Stimulated activated CD4-positive, alpha-beta T cell treated with anti-CD3 and anti-CD28 coated beads, Interleukin-4, amount 100 ng/mL, for 24 hours (primary cell): ENCODE measurements around the gene ALPI.
A peak's percentile ranks its signal among the peaks of the same experiment; 100 is the strongest.
"Not testable (repeated sequence)": the region's sequence is repeated elsewhere in the genome, so short reads cannot be mapped to it uniquely, and the experiment has no call there.

ENCODE experiments used
- DNase-seq: peaks from one replicate; pipeline ENCODE4 v3.0.0-alpha.2; 2020

ALPI gene

GRCh38 chr2:232443669-232444408 lies 12.1 kb upstream of the ALPI start:
- not testable (repeated sequence) for DNase-seq

- peak; percentile 81 for DNase-seq
Measured at GRCh38 chr2:232444409-232445148, 11.4 kb upstream of the ALPI start.

GRCh38 chr2:232445149-232445885 lies 10.6 kb upstream of the ALPI start:
- DNase-seq: not testable (repeated sequence)

DNA sequence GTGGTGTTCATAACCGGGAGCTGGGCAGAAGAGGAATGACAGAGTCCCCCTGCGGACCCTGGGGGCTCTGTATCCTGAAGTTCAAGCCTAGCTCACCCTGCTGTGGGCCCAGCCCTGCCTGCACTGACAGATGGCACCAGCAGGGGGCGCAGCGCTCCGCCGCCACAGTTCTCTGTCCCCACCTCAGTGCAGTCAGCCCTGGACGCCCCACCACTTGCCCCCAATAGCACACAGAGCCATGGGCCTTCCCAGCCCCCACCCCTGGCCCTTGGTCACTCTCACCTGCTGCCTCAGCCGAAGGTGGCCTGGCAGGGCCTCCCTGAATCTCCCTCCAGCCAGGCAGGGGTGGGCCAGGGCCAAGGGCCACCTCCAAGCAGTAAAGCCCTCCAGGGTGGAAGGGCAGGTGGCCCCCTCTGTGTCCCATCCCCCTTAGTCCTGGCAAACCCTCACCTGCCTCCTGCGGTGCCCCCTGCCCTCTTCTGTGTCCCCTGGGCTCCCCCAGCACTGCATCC lies 9.6 kb upstream of the ALPI start:
- DNase-seq: not testable (repeated sequence)

DNA sequence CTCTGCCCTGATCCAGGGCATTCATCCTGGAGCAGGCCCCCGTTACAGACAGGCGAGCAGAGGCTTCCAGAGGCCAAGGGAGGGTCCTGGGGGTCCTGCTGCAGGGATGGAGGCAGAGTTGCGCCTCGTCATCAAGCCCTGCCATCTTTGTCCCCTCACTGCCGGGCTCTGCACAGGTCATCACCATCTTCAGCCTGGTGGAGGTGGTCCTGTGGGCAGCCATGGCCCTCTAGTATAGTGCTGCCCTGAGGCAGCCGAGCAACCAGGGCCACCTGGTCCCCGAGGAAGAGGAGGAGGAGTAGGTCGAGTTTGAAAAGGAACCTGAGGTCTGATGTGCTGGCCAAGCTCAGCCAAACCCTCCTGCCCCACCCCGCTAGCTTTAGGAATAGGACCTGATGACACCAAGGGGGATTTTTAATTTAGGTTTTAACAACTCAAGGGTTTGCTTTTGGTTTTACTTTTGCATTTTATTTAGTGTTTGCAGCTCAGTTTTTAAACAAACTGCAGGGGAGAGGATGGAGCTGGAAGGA lies 8.8 kb upstream of the ALPI start:
- no peak for DNase-seq

- no peak for DNase-seq
Measured at GRCh38 chr2:232447638-232448303, 8.2 kb upstream of the ALPI start.

GRCh38 chr2:232448304-232448690 lies 7.7 kb upstream of the ALPI start:
- DNase-seq: no peak

GRCh38 chr2:232449964-232450363 lies 6.0 kb upstream of the ALPI start:
- no peak for DNase-seq

GRCh38 chr2:232451645-232452044 lies 4.3 kb upstream of the ALPI start:
- DNase-seq: not testable (repeated sequence)

GRCh38 chr2:232454630-232455029 lies 1.3 kb upstream of the ALPI start:
- no peak for DNase-seq

DNA sequence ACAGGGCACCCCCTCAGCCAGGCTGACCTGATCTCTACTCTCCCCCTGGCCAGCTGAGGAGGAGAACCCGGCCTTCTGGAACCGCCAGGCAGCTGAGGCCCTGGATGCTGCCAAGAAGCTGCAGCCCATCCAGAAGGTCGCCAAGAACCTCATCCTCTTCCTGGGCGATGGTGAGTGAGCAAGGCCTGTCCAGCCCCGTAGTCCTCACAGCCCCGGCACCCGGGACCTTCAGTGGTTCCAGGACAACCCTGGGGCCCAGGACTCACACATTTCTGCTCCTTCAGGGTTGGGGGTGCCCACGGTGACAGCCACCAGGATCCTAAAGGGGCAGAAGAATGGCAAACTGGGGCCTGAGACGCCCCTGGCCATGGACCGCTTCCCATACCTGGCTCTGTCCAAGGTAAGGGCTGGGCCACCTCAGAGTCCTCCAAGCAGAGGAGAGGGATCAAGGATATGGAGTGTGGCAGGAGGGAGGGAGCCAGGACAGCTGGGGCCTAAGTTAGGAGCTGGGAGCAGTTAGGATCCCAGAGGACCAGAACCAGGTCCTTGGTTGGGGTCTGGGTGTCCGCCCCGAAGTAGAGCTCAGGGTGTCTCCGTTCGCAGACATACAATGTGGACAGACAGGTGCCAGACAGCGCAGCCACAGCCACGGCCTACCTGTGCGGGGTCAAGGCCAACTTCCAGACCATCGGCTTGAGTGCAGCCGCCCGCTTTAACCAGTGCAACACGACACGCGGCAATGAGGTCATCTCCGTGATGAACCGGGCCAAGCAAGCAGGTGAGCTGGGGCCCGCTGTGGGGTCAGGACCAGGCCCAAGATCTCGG lies 555 bp downstream of the ALPI start:
- no peak for DNase-seq

DNA sequence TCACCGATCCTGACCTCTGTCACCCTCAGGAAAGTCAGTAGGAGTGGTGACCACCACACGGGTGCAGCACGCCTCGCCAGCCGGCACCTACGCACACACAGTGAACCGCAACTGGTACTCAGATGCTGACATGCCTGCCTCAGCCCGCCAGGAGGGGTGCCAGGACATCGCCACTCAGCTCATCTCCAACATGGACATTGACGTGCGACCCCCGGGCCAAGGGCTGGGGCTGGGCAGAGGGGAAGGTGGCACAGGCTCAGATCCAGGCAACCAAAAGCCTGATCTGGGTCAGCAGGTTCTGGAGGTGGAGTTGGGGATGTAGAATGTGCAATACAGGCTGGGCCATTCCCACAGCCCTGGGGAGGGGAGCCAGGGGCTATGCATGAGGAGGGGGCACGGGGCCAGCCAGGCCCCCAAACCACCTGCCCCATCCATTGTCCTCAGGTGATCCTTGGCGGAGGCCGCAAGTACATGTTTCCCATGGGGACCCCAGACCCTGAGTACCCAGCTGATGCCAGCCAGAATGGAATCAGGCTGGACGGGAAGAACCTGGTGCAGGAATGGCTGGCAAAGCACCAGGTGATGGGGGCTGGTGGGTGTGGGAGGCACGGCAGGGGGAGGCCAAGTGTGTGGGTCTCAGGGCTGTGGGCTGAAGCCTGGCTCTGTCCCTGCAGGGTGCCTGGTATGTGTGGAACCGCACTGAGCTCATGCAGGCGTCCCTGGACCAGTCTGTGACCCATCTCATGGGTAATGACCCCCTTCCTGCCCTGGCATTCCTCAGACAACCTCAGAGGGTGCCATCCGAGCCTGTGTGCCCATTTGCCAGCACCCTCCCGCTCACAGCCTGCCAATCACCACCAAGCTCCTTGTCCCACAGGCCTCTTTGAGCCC lies 1.4 kb downstream of the ALPI start:
- DNase-seq: no peak

GRCh38 chr2:232458051-232458660 lies 2.2 kb downstream of the ALPI start:
- DNase-seq: no peak

- no peak for DNase-seq
Measured at GRCh38 chr2:232458661-232459418, 2.9 kb downstream of the ALPI start.

DNA sequence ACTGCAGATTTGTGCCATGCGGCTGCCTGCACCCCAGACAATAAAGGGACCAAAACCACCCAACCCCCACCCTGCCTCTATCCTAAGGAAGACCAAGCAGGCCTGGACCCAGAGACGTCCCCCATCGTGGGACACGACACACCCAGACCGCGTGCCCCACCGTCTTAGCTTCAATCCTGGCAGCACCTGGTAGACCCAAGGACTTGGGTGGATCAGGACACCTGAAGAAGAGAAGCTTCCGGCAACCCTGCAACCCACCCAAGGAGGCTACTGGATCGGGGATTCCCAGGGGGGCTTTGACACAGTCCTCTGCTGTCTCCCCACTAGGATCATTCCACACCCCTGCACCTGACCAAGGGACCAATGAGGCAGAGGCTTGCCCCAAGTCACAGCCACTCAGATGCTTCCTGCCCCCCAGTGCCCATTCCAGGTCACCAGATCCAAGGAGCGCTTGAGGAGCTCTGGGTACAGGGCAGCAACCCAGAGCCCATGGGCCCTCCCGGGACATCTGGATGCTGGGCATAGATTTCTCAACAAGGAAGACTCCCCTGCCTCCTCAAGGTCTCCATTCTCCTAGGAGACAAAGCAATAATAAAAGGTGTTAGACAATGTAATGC lies 3.6 kb downstream of the ALPI start:
- no peak for DNase-seq

DNA sequence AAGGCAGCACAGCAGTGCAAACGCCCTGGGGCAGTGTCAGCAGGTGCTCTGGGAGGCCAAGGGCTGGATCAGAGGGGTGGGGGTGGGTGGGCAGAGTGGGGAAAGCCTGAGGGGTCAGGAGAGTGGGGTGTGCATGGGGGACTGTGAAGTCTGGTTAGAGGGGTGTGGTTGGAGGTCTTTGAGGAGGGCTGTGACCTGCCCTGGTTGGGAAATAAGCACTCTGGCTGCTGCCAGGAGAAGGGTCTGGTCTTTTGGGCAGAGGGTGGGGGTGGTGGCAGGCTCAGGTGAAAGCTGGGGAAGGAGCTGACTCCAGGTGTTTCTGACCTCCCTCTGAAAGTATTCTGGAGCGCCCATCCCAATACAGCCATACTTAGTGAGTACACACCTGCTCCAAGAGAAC lies 4.2 kb downstream of the ALPI start:
- DNase-seq: no peak

DNA sequence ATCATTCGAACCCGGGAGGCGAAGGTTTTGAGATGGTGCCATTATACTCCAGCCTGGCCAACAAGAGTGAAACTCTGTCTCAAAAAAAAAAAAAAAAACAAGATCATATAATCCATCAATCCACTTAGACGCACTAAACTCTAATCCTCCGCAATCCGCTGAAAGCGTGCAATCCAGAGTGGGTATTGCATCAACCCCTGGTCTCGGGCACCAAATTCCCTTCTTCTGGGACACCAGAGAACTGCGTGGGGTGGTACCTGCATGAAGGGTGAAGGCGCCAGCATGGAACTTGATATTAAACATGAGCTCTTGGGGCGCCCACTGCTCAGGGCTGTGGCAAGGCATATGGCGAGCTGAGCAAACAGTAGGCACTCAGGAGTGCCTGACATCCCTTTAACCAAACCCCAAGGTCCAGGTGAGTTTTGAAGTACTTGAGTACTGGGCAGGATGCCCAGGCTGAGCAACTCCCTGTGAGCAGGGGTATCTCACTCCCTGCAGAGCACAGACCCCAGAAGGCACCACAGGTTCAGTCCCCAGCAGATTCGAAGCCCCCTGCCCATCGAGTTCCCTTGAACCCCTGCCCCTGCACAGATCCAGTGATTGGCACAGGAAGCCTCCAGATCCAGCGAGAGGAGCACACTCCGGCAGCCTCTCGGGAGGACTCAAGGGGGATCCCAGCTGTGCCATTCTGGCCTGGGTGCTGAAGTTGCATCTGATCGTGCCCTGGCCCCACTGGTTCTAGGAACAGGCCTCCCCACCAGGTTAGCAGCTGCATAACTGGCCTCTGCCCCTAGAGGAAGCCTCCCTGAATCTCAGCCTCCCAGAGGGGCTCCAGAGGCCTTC lies 8.0 kb downstream of the ALPI start:
- DNase-seq: no peak

GRCh38 chr2:232464544-232464885 lies 8.6 kb downstream of the ALPI start:
- no peak for DNase-seq
